Stomach (tissue), 4 donors: ENCODE data around the gene PTPRC.

Experiments used
- POLR2A ChIP-seq, 4 donors: fragments of 450-650 bp; IDR thresholded peaks; one replicate each; pipeline ENCODE4 v1.6.1; 2016; ENCODE audit warnings: antibody characterized with exemption in 4 of 4, control low read depth in 2 of 4, mild to moderate bottlenecking in 1 of 4, moderate library complexity in 1 of 4
- POLR2AphosphoS5 ChIP-seq, 3 donors: sonication (generic); formaldehyde crosslinking; IDR thresholded peaks; one replicate each; pipeline ENCODE4 v1.6.1; 2016; ENCODE audit warnings: antibody characterized with exemption in 3 of 3
- TF ChIP-seq, protein P1 (sequence below), 7 experiments: fragments of 450-650 bp in 4 of 7; fragments of 200-600 bp in 3 of 7; sonication (generic) in 3 of 7; IDR thresholded peaks; one replicate each; pipeline ENCODE4 v1.5.1; 2016 to 2019; ENCODE audit warnings: antibody characterized with exemption in 7 of 7, control low read depth in 2 of 7, mild to moderate bottlenecking in 1 of 7

DNA sequence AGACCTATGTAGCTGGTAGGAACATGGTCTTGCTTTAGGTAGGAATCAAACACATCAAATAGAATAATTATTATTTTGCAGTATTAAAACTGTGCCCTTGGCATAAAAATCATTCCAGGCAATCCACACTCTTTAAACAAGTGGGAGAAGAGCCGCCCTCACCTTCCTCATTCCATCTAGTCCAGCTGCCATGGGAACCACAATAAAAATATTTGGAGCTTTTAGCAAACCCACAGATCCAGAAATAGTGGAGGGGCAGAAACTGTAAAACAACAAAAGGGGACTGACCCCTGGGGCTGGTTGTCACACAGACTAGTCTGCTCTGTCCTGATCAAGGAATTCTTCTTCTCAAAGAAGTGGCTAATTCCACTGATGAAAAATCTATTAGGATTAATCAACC lies 61.6 kb downstream of the PTPRC start:
- TF ChIP-seq, protein P1, sequence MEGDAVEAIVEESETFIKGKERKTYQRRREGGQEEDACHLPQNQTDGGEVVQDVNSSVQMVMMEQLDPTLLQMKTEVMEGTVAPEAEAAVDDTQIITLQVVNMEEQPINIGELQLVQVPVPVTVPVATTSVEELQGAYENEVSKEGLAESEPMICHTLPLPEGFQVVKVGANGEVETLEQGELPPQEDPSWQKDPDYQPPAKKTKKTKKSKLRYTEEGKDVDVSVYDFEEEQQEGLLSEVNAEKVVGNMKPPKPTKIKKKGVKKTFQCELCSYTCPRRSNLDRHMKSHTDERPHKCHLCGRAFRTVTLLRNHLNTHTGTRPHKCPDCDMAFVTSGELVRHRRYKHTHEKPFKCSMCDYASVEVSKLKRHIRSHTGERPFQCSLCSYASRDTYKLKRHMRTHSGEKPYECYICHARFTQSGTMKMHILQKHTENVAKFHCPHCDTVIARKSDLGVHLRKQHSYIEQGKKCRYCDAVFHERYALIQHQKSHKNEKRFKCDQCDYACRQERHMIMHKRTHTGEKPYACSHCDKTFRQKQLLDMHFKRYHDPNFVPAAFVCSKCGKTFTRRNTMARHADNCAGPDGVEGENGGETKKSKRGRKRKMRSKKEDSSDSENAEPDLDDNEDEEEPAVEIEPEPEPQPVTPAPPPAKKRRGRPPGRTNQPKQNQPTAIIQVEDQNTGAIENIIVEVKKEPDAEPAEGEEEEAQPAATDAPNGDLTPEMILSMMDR (IDR thresholded peaks at IDR 0.05), result no peak
- TF ChIP-seq POLR2AphosphoS5 (IDR thresholded peaks at IDR 0.05), result no peak
- no peak for TF ChIP-seq POLR2A (IDR thresholded peaks at IDR 0.05)
